Endothelial cell of umbilical vein (primary cell): ENCODE results near the gene CMTM3. TPM values are rescaled to one million over a fixed set of nuclear protein-coding genes. Genes with fewer than 3 reads are reported as not detected.

ENCODE experiments used
- BruUV-seq: library from RNA; stranded (reverse); fragments of 400-500 nt; replicated peaks from 2 replicates; lab custom pipeline; 2021; lab: Mats Ljungman, UMichigan
- CTCF ChIA-PET: fragments of 300-600, 350-600 bp; sonication (Branson Sonifier 250); formaldehyde crosslinking; loops from one replicate; lab custom pipeline; 2021; ENCODE audit warnings: antibody characterized with exemption, inconsistent platforms; lab: Charles Lee
- POLR2A ChIA-PET: fragments of 300-600, 350-600 bp; sonication (Branson Sonifier 250); formaldehyde crosslinking; loops from one replicate; lab custom pipeline; 2021; ENCODE audit warnings: antibody characterized with exemption, inconsistent platforms; lab: Charles Lee
- DNase-seq: peaks from one replicate; pipeline ENCODE4 v3.0.0-alpha.2; 2011; ENCODE audit warnings: low read depth, low spot score
- FAIRE-seq: peaks from 2 replicates; lab custom pipeline; 2011; peaks lifted over from hg19 to GRCh38; lab: Jason Lieb, UNC
- H2AFZ ChIP-seq: 2 replicates; pipeline ENCODE4 v1.6.0; 2012; ENCODE audit warnings: low read depth, low read length, control low read depth, inconsistent platforms
- H3K27ac ChIP-seq: 2 replicates; pipeline ENCODE4 v1.5.1; 2011; ENCODE audit warnings: low read depth, mild to moderate bottlenecking, control low read depth, low read length, moderate library complexity; ENCODE audit not compliant: insufficient read depth
- H3K27me3 ChIP-seq, 2 experiments: 2 replicates each; pipeline versions ENCODE4 v1.6.0 to v1.6.1; 2011; ENCODE audit warnings: low read length in 2 of 2, mixed read lengths in 1 of 2; ENCODE audit not compliant: control insufficient read depth in 2 of 2, insufficient read depth in 2 of 2
- H3K36me3 ChIP-seq, 2 experiments: 2 replicates in 1 of 2; 3 replicates in 1 of 2; pipeline ENCODE4 v1.5.1; 2011; ENCODE audit warnings: low read length in 2 of 2, mild to moderate bottlenecking in 1 of 2, moderate library complexity in 1 of 2; ENCODE audit not compliant: control insufficient read depth in 2 of 2, insufficient read depth in 2 of 2; ENCODE audit errors: extremely low read depth in 1 of 2
- H3K4me1 ChIP-seq: 3 replicates; pipeline ENCODE4 v1.5.1; 2011; ENCODE audit warnings: mild to moderate bottlenecking, low read length; ENCODE audit not compliant: control insufficient read depth, insufficient read depth; ENCODE audit errors: extremely low read depth
- H3K4me2 ChIP-seq: 2 replicates; pipeline ENCODE4 v1.6.1; 2011; ENCODE audit warnings: low read length, control low read depth, mixed read lengths; ENCODE audit not compliant: insufficient read depth
- H3K4me3 ChIP-seq, 3 experiments: fragments of 200-600 bp in 1 of 3; sonication (generic), shearing (Covaris generic) in 1 of 3; replicated peaks in 1 of 3; 2 replicates each; pipeline ENCODE4 v1.5.1; 2011 to 2016; ENCODE audit warnings: control low read depth in 3 of 3, low read length in 3 of 3, mild to moderate bottlenecking in 2 of 3, inconsistent platforms in 1 of 3, low read depth in 1 of 3, moderate library complexity in 1 of 3; ENCODE audit not compliant: insufficient read depth in 1 of 3
- H3K79me2 ChIP-seq: 2 replicates; pipeline ENCODE4 v1.6.0; 2012; ENCODE audit warnings: low read length, inconsistent platforms; ENCODE audit not compliant: control insufficient read depth, insufficient read depth
- H3K9ac ChIP-seq: replicated peaks from 2 replicates; pipeline ENCODE3; 2011; ENCODE audit warnings: low read length, control low read depth; ENCODE audit not compliant: insufficient read depth; ENCODE audit errors: extremely low read depth
- H3K9me1 ChIP-seq: replicated peaks from 3 replicates; pipeline ENCODE4 v1.6.0; 2011; ENCODE audit warnings: mild to moderate bottlenecking, low read length; ENCODE audit not compliant: control insufficient read depth, insufficient read depth; ENCODE audit errors: extremely low read depth
- H3K9me3 ChIP-seq: replicated peaks from 2 replicates; pipeline ENCODE4 v1.5.1; 2012; ENCODE audit warnings: low read length, inconsistent platforms; ENCODE audit not compliant: control insufficient read depth, insufficient read depth
- H4K20me1 ChIP-seq: replicated peaks from 2 replicates; pipeline ENCODE3; 2011; ENCODE audit warnings: mild to moderate bottlenecking, low read length; ENCODE audit not compliant: control insufficient read depth, insufficient read depth; ENCODE audit errors: extremely low read depth
- EZH2 ChIP-seq: IDR thresholded peaks from 2 replicates; pipeline ENCODE4 v1.6.1; 2012; ENCODE audit warnings: borderline replicate concordance, low read depth, mild to moderate bottlenecking, moderate library complexity, low read length, inconsistent platforms; ENCODE audit not compliant: severe bottlenecking
- dilution Hi-C: fragments of 300-500 bp; cut with MboI; formaldehyde crosslinking; loops from one replicate; pipeline ENCODE4 v1.15.0; 2019; ENCODE audit warnings: low sequenced_read_pairs; ENCODE audit not compliant: extremely low pct_ligation_motif_present
- intact Hi-C: fragments of 100-400 bp; cut with micrococcal nuclease; formaldehyde crosslinking; loops from one replicate; pipeline ENCODE4 v1.10.0; 2022
- polyA plus RNA-seq, 4 experiments: library from polyadenylated mRNA; depleted of rRNA in 3 of 4; stranded (reverse) in 3 of 4; unstranded in 1 of 4; fragments of >200 nt; gene quantifications; 2 replicates each; pipeline versions ENCODE4 v1.2.1 to v1.2.3, GENCODE V29; 2011 to 2012; ENCODE audit warnings: missing spikeins in 1 of 4
- small RNA-seq: library from RNA; depleted of rRNA; stranded (forward); fragments of <200 nt; gene quantifications from one replicate; pipeline ENCODE3, GENCODE V24; 2012; ENCODE audit warnings: low replicate concordance, low read depth; ENCODE audit not compliant: insufficient read depth, insufficient read length
- total RNA-seq: library from RNA; stranded (reverse); gene quantifications from 2 replicates; pipeline ENCODE4 v1.2.3, GENCODE V29; 2021
- TF ChIP-seq, protein P1 (sequence below), 2 donors: IDR thresholded peaks; 1 replicate in 1 of 2; 2 replicates in 1 of 2; pipeline ENCODE4 v1.5.1; 2011; ENCODE audit warnings: low read length in 2 of 2, mild to moderate bottlenecking in 2 of 2, moderate library complexity in 2 of 2, control low read depth in 1 of 2, inconsistent platforms in 1 of 2, low read depth in 1 of 2; ENCODE audit not compliant: insufficient read depth in 1 of 2; ENCODE audit errors: extremely low read depth in 1 of 2
- TF ChIP-seq, protein P2 (sequence below): IDR thresholded peaks from 2 replicates; pipeline ENCODE4 v1.6.1; 2011; ENCODE audit not compliant: insufficient read depth, insufficient read length

The CMTM3 gene
- total and polyA plus RNA-seq, 2 donors (not counting 3 experiments of a cell fraction or from before 2014, with no cell fraction given) = 83.6 to 86.2 TPM

DNA sequence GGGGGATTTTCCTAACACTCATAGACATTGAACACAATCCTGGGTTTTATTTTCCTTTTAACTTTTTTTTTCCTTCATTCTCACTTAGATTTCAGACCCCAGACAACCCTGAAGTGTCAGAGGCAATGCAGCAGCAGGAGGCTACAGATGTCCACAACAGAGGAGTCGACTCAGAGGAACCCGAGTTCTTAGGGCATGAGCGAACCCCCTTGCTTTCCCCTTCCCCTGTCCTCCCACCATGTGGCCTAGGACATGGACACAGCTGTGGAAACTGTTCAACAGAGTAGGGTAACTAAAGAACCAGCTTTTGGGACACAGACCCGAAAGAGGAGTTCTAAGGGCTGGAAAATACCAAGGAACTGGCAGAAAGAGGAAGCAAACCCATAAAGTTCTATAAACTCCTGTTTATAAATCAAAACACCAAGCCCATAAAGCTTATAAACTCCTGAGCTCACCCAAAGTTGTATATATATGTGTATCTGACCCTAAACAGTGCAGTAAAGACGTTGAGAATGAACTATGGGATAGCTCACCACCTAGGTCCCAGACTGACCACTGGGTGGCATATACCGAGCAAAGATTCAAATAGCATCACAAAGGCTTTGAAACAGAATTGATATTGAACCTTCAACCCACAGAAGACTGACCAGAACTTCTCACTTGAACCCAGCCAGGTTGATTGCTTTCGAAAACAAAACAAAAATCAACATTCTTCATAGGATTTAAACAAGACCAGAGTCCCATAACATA, 58.1 kb downstream of the CMTM3 start:
- Histone ChIP-seq H3K9ac (peak overlapping the region; percentile 3), H3K4me2 (no peak overlapping the region)

More for the DNA sequence above, 58.1 kb downstream of the CMTM3 start:
- H3K4me1 ChIP-seq = peaks cover 25% of the 10 kb centered on the region
- intact Hi-C loops (loop anchor here (1.0 to 5.0 kb wide), 3 partner anchors 55 to 211 kb away; no protein-coding TSS in a partner anchor), dilution Hi-C loops (no loop called here)
- peak overlapping the region; percentile 14 for H2AFZ ChIP-seq
- no peaks in the 10 kb centered on the region for H4K20me1 ChIP-seq
- no peaks in the 10 kb centered on the region for H3K36me3 ChIP-seq
- peak; percentile 51 for DNase-seq
- no peaks in the 10 kb centered on the region for H3K79me2 ChIP-seq
- no peak overlapping the region for H3K4me3 ChIP-seq
- H3K9me3 ChIP-seq = no peaks in the 10 kb centered on the region
- no peaks in the 10 kb centered on the region for H3K9me1 ChIP-seq
- peak; percentile 81 for FAIRE-seq
- BruUV-seq = no TSS peak
- ChIA-PET CTCF (interaction anchor here (0.8 to 4.7 kb wide), 26 partner anchors 8 to 256 kb away, joined by 3 to 120 read pairs (median 4); partner anchors contain the start of genes CMTM4, DYNC1LI2 and NAE1), POLR2A (no interaction called here)
- TF ChIP-seq, protein P1, sequence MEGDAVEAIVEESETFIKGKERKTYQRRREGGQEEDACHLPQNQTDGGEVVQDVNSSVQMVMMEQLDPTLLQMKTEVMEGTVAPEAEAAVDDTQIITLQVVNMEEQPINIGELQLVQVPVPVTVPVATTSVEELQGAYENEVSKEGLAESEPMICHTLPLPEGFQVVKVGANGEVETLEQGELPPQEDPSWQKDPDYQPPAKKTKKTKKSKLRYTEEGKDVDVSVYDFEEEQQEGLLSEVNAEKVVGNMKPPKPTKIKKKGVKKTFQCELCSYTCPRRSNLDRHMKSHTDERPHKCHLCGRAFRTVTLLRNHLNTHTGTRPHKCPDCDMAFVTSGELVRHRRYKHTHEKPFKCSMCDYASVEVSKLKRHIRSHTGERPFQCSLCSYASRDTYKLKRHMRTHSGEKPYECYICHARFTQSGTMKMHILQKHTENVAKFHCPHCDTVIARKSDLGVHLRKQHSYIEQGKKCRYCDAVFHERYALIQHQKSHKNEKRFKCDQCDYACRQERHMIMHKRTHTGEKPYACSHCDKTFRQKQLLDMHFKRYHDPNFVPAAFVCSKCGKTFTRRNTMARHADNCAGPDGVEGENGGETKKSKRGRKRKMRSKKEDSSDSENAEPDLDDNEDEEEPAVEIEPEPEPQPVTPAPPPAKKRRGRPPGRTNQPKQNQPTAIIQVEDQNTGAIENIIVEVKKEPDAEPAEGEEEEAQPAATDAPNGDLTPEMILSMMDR (IDR thresholded peaks at IDR 0.05; ENCODE audit: extremely low read depth in 1 of 2, insufficient read depth in 1 of 2, low read depth in 1 of 2, low read length in 2 of 2) = peak; percentile 52 to 55
- TF ChIP-seq EZH2 = no peak
- TF ChIP-seq, protein P2, sequence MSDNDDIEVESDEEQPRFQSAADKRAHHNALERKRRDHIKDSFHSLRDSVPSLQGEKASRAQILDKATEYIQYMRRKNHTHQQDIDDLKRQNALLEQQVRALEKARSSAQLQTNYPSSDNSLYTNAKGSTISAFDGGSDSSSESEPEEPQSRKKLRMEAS = no peak
- H3K27ac ChIP-seq = peak overlapping the region; percentile 15
- H3K27me3 ChIP-seq = no peaks in the 10 kb centered on the region

Small RNA genes within 50 kb of the gene (small RNA-seq; reads per million reads assigned to genes)
- gene CKLF-CMTM1 = not detected

Other genes with a start within 250 kb of the CMTM3 start
- 765 and 804 TPM in 2 replicates for gene CDH5, start 238.0 kb upstream of the CMTM3 start, total RNA-seq
- gene CDH5, start 238.0 kb upstream of the CMTM3 start, polyA plus RNA-seq = 815 and 836 TPM in 2 replicates
- gene BEAN1, start 177.4 kb upstream of the CMTM3 start, total RNA-seq = not detected in 2 replicates
- not detected in 2 replicates for gene BEAN1, start 177.4 kb upstream of the CMTM3 start, polyA plus RNA-seq
- gene TK2, start 54.6 kb upstream of the CMTM3 start, total RNA-seq = 23.4 and 25.2 TPM in 2 replicates
- gene TK2, start 54.6 kb upstream of the CMTM3 start, polyA plus RNA-seq = 12.1 and 12.2 TPM in 2 replicates
- 80.0 and 93.4 TPM in 2 replicates for gene CKLF, start 52.1 kb upstream of the CMTM3 start, total RNA-seq
- gene CKLF, start 52.1 kb upstream of the CMTM3 start, polyA plus RNA-seq = 197 and 209 TPM in 2 replicates
- 9.3 and 12.3 TPM in 2 replicates for gene CMTM1, start 38.3 kb upstream of the CMTM3 start, total RNA-seq
- 3.0 and 3.8 TPM in 2 replicates for gene CMTM1, start 38.3 kb upstream of the CMTM3 start, polyA plus RNA-seq
- gene CMTM2, start 25.2 kb upstream of the CMTM3 start, total RNA-seq = not detected in 2 replicates
- gene CMTM2, start 25.2 kb upstream of the CMTM3 start, polyA plus RNA-seq = not detected in 2 replicates
- 8.5 and 9.0 TPM in 2 replicates for gene CMTM4, start 92.0 kb downstream of the CMTM3 start, total RNA-seq
- gene CMTM4, start 92.0 kb downstream of the CMTM3 start, polyA plus RNA-seq = 7.1 and 10.7 TPM in 2 replicates
- 156 and 159 TPM in 2 replicates for gene DYNC1LI2, start 146.9 kb downstream of the CMTM3 start, total RNA-seq
- 51.2 and 110 TPM in 2 replicates for gene DYNC1LI2, start 146.9 kb downstream of the CMTM3 start, polyA plus RNA-seq
- gene TERB1, start 196.9 kb downstream of the CMTM3 start, total RNA-seq = not detected in 2 replicates
- not detected in 2 replicates for gene TERB1, start 196.9 kb downstream of the CMTM3 start, polyA plus RNA-seq
- gene NAE1, start 226.3 kb downstream of the CMTM3 start, total RNA-seq = 64.3 and 67.6 TPM in 2 replicates
- 18.2 and 23.6 TPM in 2 replicates for gene NAE1, start 226.3 kb downstream of the CMTM3 start, polyA plus RNA-seq
- gene CA7, start 239.7 kb downstream of the CMTM3 start, total RNA-seq = not detected in 2 replicates
- not detected in 2 replicates for gene CA7, start 239.7 kb downstream of the CMTM3 start, polyA plus RNA-seq